ENCODE measurements around the gene INO80C. TPM values are rescaled to one million over a fixed set of nuclear protein-coding genes. Genes with fewer than 3 reads are reported as not detected.
A peak's percentile ranks its signal among the peaks of the same experiment; 100 is the strongest.

Gene INO80C
- total RNA-seq, 1 donor, result 5.6 TPM

DNA sequence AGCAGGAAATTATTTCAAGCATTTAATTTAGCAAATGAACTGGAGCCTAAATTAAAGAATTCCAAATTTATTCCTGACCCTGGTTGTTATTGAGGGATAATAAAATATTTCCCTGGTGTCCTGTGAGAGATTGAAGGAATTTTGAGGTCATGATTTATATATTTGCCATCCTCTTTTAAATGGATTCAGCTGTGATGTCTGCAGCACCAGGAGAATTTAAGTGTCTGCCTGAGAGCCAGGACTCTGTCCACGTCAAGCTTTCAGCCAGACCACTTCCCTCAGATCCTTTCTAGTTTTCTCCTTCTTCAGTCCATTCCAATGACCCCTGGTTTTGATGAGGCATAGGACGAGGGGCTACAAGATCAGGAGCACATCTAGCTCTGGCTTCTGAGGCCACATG is 59.9 kb downstream of the INO80C start:
- no peak overlapping the region for H3K4me3 ChIP-seq (ENCODE audit: low read depth, low read length)
- TF ChIP-seq, protein P1, sequence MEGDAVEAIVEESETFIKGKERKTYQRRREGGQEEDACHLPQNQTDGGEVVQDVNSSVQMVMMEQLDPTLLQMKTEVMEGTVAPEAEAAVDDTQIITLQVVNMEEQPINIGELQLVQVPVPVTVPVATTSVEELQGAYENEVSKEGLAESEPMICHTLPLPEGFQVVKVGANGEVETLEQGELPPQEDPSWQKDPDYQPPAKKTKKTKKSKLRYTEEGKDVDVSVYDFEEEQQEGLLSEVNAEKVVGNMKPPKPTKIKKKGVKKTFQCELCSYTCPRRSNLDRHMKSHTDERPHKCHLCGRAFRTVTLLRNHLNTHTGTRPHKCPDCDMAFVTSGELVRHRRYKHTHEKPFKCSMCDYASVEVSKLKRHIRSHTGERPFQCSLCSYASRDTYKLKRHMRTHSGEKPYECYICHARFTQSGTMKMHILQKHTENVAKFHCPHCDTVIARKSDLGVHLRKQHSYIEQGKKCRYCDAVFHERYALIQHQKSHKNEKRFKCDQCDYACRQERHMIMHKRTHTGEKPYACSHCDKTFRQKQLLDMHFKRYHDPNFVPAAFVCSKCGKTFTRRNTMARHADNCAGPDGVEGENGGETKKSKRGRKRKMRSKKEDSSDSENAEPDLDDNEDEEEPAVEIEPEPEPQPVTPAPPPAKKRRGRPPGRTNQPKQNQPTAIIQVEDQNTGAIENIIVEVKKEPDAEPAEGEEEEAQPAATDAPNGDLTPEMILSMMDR (IDR thresholded peaks at IDR 0.05; ENCODE audit: insufficient read depth, low read depth, low read length), result no peak
- no peak for DNase-seq (ENCODE audit: low read depth)

DNA sequence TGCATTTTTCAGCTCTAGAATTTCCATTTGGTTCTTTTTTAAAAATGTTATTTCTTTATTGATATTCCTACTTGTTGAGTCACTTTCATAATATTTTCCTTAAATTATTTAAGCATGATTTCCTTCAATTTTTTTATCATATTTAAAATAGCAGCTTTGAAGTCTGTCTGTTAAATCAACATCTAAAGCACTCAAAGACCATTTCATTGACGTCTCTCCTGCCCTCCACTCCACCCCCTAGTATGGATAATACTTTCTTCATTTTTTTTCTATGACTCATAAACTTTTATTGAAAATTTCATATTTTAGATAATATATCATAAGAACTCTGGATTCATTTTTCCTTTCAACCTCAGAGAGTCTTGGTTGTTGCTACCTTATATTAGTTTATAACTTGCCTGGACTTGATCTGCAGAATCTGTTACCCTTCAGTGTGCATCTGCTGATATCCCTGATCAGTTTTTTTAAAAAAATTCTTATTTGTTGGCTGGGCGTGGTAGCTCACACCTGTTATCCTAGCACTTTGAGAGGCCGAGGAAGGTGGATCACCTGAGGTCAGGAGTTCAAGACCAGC is 61.6 kb downstream of the INO80C start:
- DNase-seq (ENCODE audit: low read depth), result no peak
- no peak overlapping the region for H3K4me3 ChIP-seq (ENCODE audit: low read depth, low read length)
- TF ChIP-seq, protein P1 (IDR thresholded peaks at IDR 0.05; ENCODE audit: insufficient read depth, low read depth, low read length), result no peak

DNA sequence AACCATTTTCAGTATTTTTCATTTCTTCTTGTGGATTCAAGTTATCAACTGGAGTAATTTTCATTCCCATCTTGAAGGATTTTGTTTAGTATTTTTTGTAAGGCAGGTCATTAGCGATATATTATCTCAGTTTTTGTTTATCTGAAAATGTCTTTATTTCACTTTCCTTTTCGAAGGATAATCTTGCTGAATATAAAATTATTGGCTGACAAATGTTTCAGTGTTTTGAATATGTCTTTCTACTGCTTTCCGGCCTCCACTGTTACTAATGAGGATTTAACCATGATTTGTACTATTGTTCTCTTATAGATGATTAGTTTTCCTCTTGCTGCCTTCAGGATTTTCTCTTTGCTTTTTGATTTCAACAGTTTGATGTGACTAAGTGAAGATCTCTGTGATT is 62.4 kb downstream of the INO80C start:
- no peak overlapping the region for H3K4me3 ChIP-seq (ENCODE audit: low read depth, low read length)
- no peak for DNase-seq (ENCODE audit: low read depth)
- TF ChIP-seq, protein P1 (IDR thresholded peaks at IDR 0.05; ENCODE audit: insufficient read depth, low read depth, low read length), result no peak

DNA sequence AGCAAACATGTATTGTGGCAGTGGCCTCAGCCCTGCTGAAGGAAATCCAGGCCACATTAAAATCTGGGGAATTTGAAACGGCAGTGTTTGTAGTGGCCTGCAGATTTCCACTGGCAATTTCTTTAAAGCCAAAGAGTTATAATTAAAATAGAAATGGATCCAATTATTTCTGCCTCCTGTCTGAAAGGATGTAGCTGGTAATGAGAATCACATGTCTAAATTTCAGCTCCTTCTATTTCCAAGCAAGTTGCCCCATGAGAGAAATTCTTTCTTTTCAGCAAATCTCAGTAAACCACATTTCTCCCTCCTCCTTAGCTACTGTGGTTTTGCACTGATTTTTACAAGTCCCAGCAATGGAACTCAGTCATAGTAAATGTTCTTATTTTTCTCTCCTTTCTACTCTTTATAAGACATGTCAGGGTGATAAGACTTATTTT is 65.2 kb downstream of the INO80C start:
- TF ChIP-seq, protein P1 (IDR thresholded peaks at IDR 0.05; ENCODE audit: insufficient read depth, low read depth, low read length), result no peak
- H3K4me3 ChIP-seq (ENCODE audit: low read depth, low read length), result no peak overlapping the region
- DNase-seq (ENCODE audit: low read depth), result peak; percentile 45

DNA sequence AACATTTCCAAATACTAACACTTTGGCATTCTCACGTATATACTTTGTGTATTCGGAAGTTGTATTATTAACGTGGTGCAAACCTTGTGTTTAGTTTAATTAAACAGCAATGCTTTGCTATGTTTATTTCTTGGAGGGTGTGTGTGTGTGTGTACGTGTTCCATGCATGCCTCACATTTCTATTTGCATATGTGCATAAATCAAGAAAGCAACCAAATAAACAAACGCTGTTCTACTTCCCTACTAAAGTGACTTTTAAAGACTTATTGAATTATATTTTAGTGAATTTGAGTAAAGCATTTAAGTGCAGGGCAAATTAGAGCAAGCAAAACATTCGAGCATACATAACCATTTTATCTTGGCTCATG is 66.4 kb downstream of the INO80C start:
- no peak for DNase-seq (ENCODE audit: low read depth)

DNA sequence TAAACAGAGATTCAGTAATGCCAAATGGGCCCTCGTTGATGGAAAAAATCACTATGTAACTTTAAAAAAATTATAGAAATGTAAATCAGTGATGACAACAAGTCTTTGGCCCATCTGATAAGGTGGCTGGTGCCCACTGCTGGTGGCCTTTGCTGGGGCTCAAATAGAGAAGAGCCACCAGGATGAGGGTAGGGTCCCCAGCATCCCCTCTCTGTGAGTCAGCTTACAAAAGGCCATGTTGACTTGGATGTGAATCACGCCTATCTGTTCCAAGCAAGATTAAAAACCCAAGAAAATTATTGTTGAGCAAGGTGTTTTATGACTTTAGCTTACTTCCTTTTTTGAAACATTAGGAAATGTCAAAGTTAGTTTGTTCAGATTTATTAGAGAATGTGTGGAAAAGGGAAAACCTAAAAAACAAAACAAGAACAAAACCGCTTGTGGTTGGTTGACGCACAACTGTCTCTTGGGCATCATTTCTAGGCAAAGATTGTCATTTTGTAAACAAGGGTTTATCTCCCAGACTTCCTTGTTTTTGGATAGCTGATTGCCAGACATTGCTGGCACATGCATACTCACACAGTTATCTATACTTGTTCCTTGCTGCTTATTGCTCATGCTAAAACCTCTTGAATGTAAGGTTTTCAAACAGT is 66.9 kb downstream of the INO80C start:
- TF ChIP-seq, protein P1 (IDR thresholded peaks at IDR 0.05; ENCODE audit: insufficient read depth, low read depth, low read length), result no peak
- DNase-seq (ENCODE audit: low read depth), result peak; percentile 46
- no peak overlapping the region for H3K4me3 ChIP-seq (ENCODE audit: low read depth, low read length)

More for the DNA sequence above, 66.4 kb downstream of the INO80C start:
- TF ChIP-seq, protein P1 (IDR thresholded peaks at IDR 0.05; ENCODE audit: insufficient read depth, low read depth, low read length), result no peak
- no peak overlapping the region for H3K4me3 ChIP-seq (ENCODE audit: low read depth, low read length)
